Measurements from ENCODE around the gene DDX49.

The DDX49 gene

GRCh38 chr19:18972301-18972811 is 52.8 kb downstream of the DDX49 start:
- no peaks in the 10 kb centered on the region for H3K79me2 ChIP-seq (ENCODE audit: low read length)
- H3K27me3 ChIP-seq (replicated peaks; ENCODE audit: insufficient read depth, low read length), result no peaks in the 10 kb centered on the region
- no peaks in the 10 kb centered on the region for H3K36me3 ChIP-seq (replicated peaks; ENCODE audit: insufficient read depth, low read length)
- no peaks in the 10 kb centered on the region for H3K4me1 ChIP-seq (ENCODE audit: low read length)
- no peak for DNase-seq
- no peak overlapping the region for H2AFZ ChIP-seq (ENCODE audit: low read length)
- no peaks in the 10 kb centered on the region for H3K9me2 ChIP-seq (replicated peaks; ENCODE audit: insufficient read depth, low read length)
- no peak overlapping the region for H3K4me3 ChIP-seq (ENCODE audit: low read length)
- no peaks in the 10 kb centered on the region for H3F3A ChIP-seq (ENCODE audit: insufficient read depth, low read length)
- H3K9ac ChIP-seq (ENCODE audit: low read length), result no peak overlapping the region
- H3K4me2 ChIP-seq (ENCODE audit: low read depth, low read length), result no peak overlapping the region
- no peak overlapping the region for H3K27ac ChIP-seq (ENCODE audit: low read length)
- TF ChIP-seq EZH2 (optimal IDR thresholded peaks at IDR 0.05; ENCODE audit: low read depth, low read length) (no peak), EZH2phosphoT487 (IDR thresholded peaks at IDR 0.05; ENCODE audit: low read length) (no peak)
- TF ChIP-seq, protein P1, sequence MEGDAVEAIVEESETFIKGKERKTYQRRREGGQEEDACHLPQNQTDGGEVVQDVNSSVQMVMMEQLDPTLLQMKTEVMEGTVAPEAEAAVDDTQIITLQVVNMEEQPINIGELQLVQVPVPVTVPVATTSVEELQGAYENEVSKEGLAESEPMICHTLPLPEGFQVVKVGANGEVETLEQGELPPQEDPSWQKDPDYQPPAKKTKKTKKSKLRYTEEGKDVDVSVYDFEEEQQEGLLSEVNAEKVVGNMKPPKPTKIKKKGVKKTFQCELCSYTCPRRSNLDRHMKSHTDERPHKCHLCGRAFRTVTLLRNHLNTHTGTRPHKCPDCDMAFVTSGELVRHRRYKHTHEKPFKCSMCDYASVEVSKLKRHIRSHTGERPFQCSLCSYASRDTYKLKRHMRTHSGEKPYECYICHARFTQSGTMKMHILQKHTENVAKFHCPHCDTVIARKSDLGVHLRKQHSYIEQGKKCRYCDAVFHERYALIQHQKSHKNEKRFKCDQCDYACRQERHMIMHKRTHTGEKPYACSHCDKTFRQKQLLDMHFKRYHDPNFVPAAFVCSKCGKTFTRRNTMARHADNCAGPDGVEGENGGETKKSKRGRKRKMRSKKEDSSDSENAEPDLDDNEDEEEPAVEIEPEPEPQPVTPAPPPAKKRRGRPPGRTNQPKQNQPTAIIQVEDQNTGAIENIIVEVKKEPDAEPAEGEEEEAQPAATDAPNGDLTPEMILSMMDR (IDR thresholded peaks at IDR 0.05; ENCODE audit: low read length), result no peak
- no peaks in the 10 kb centered on the region for H3K9me3 ChIP-seq (replicated peaks; ENCODE audit: insufficient read depth, low read length)
- no peaks in the 10 kb centered on the region for H4K20me1 ChIP-seq (ENCODE audit: insufficient read depth, low read length)

GRCh38 chr19:18972851-18973250 is 53.3 kb downstream of the DDX49 start:
- no peak overlapping the region for H2AFZ ChIP-seq (ENCODE audit: low read length)
- H3K9me2 ChIP-seq (replicated peaks; ENCODE audit: insufficient read depth, low read length), result no peaks in the 10 kb centered on the region
- DNase-seq, result no peak
- H3K4me1 ChIP-seq (ENCODE audit: low read length), result no peaks in the 10 kb centered on the region
- H3K4me3 ChIP-seq (ENCODE audit: low read length), result no peak overlapping the region
- no peaks in the 10 kb centered on the region for H3K9me3 ChIP-seq (replicated peaks; ENCODE audit: insufficient read depth, low read length)
- no peak overlapping the region for H3K4me2 ChIP-seq (ENCODE audit: low read depth, low read length)
- H3K79me2 ChIP-seq (ENCODE audit: low read length), result no peaks in the 10 kb centered on the region
- no peaks in the 10 kb centered on the region for H3K27me3 ChIP-seq (replicated peaks; ENCODE audit: insufficient read depth, low read length)
- H4K20me1 ChIP-seq (ENCODE audit: insufficient read depth, low read length), result no peaks in the 10 kb centered on the region
- TF ChIP-seq, protein P1 (IDR thresholded peaks at IDR 0.05; ENCODE audit: low read length), result no peak
- TF ChIP-seq EZH2phosphoT487 (IDR thresholded peaks at IDR 0.05; ENCODE audit: low read length), result no peak
- TF ChIP-seq EZH2 (optimal IDR thresholded peaks at IDR 0.05; ENCODE audit: low read depth, low read length), result no peak
- H3F3A ChIP-seq (ENCODE audit: insufficient read depth, low read length), result no peaks in the 10 kb centered on the region
- no peak overlapping the region for H3K27ac ChIP-seq (ENCODE audit: low read length)
- no peaks in the 10 kb centered on the region for H3K36me3 ChIP-seq (replicated peaks; ENCODE audit: insufficient read depth, low read length)
- no peak overlapping the region for H3K9ac ChIP-seq (ENCODE audit: low read length)

DNA sequence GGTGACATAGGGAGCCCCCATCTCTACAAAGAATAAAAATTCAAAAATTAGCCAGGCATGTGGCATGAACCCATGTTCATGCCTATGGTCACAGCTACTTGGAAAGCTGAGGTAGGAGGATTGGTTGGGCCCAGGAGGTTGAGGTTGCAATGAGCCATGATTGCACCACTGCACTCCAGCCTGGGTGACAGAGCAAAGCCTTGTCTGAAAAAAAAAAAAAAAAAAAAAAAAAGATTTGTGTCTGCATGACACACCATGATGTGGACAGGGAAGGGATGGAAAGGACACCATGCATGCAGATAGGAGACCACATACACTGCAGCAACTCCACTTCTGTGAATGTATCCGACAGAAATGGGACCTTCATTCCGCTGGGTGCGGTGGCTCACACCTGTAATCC is 55.5 kb downstream of the DDX49 start:
- Histone ChIP-seq H3K79me2 (ENCODE audit: low read length) (no peaks in the 10 kb centered on the region), H3K4me3 (ENCODE audit: low read length) (no peak overlapping the region), H3K4me2 (ENCODE audit: low read depth, low read length) (no peak overlapping the region), H2AFZ (ENCODE audit: low read length) (no peak overlapping the region), H3K27ac (ENCODE audit: low read length) (no peak overlapping the region), H4K20me1 (ENCODE audit: insufficient read depth, low read length) (no peaks in the 10 kb centered on the region), H3K27me3 (replicated peaks; ENCODE audit: insufficient read depth, low read length) (no peaks in the 10 kb centered on the region), H3K9ac (ENCODE audit: low read length) (no peak overlapping the region), H3F3A (ENCODE audit: insufficient read depth, low read length) (no peaks in the 10 kb centered on the region), H3K9me3 (replicated peaks; ENCODE audit: insufficient read depth, low read length) (no peaks in the 10 kb centered on the region), H3K36me3 (replicated peaks; ENCODE audit: insufficient read depth, low read length) (no peaks in the 10 kb centered on the region), H3K9me2 (replicated peaks; ENCODE audit: insufficient read depth, low read length) (no peaks in the 10 kb centered on the region), H3K4me1 (ENCODE audit: low read length) (no peaks in the 10 kb centered on the region)
- TF ChIP-seq EZH2 (optimal IDR thresholded peaks at IDR 0.05; ENCODE audit: low read depth, low read length) (no peak), EZH2phosphoT487 (IDR thresholded peaks at IDR 0.05; ENCODE audit: low read length) (no peak)
- TF ChIP-seq, protein P1 (IDR thresholded peaks at IDR 0.05; ENCODE audit: low read length), result no peak
- no peak for DNase-seq
